ENCODE data around the gene IFT52. TPM values are rescaled to one million over a fixed set of nuclear protein-coding genes. Genes with fewer than 3 reads are reported as not detected.

The IFT52 gene
- total RNA-seq, 1 donor = 35.8 TPM

GRCh38 chr20:43559147-43559987 lies 31.4 kb upstream of the IFT52 start:
- no peak for TF ChIP-seq CTCF (IDR thresholded peaks at IDR 0.05; ENCODE audit: insufficient read depth, low read depth, low read length)
- no peak overlapping the region for H3K4me3 ChIP-seq (ENCODE audit: low read depth, low read length)
- no peak for DNase-seq (ENCODE audit: low read depth)

- H3K4me3 ChIP-seq (ENCODE audit: low read depth, low read length) = no peak overlapping the region
- DNase-seq (ENCODE audit: low read depth) = no peak
- TF ChIP-seq CTCF (IDR thresholded peaks at IDR 0.05; ENCODE audit: insufficient read depth, low read depth, low read length) = no peak
Observed at GRCh38 chr20:43560974-43561373, 29.8 kb upstream of the IFT52 start.

GRCh38 chr20:43563429-43563828 lies 27.3 kb upstream of the IFT52 start:
- H3K4me3 ChIP-seq (ENCODE audit: low read depth, low read length) = no peak overlapping the region
- peak; percentile 38 for TF ChIP-seq CTCF (IDR thresholded peaks at IDR 0.05; ENCODE audit: insufficient read depth, low read depth, low read length)
- peak; percentile 47 for DNase-seq (ENCODE audit: low read depth)

GRCh38 chr20:43563991-43564390 lies 26.7 kb upstream of the IFT52 start:
- DNase-seq (ENCODE audit: low read depth) = no peak
- TF ChIP-seq CTCF (IDR thresholded peaks at IDR 0.05; ENCODE audit: insufficient read depth, low read depth, low read length) = no peak
- H3K4me3 ChIP-seq (ENCODE audit: low read depth, low read length) = no peak overlapping the region

- DNase-seq (ENCODE audit: low read depth) = no peak
- no peak overlapping the region for H3K4me3 ChIP-seq (ENCODE audit: low read depth, low read length)
- TF ChIP-seq CTCF (IDR thresholded peaks at IDR 0.05; ENCODE audit: insufficient read depth, low read depth, low read length) = no peak
Observed at GRCh38 chr20:43564455-43564854, 26.3 kb upstream of the IFT52 start.

GRCh38 chr20:43564993-43565757 lies 25.6 kb upstream of the IFT52 start:
- no peak overlapping the region for H3K4me3 ChIP-seq (ENCODE audit: low read depth, low read length)
- DNase-seq (ENCODE audit: low read depth) = no peak
- TF ChIP-seq CTCF (IDR thresholded peaks at IDR 0.05; ENCODE audit: insufficient read depth, low read depth, low read length) = no peak
